ENCODE data around the gene TGFBRAP1.
"Not testable (repeated sequence)": the region's sequence is repeated elsewhere in the genome, so short reads cannot be mapped to it uniquely, and the experiment has no call there.

The TGFBRAP1 gene

DNA sequence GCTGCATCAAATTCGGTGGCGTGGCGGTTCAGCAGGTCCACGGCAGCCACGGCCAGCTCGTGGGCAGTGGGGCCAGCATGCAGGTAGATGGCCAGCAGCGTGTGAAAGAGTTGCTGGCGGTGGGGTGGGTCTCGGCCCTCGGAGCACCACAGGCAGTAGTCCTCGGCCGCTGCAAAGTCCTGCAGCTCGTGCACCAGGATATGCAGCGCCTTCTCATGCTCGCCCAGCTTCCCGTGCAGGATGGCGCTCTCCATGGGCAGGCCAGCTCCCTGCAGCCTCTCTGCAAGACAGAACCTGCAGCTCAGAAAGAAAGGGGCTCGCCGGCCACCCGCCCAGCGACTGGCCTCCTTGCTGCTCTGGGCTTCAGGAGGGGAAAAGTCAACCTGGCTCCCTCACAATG is 60.1 kb downstream of the TGFBRAP1 start:
- no peak for DNase-seq (ENCODE audit: low read depth)

DNA sequence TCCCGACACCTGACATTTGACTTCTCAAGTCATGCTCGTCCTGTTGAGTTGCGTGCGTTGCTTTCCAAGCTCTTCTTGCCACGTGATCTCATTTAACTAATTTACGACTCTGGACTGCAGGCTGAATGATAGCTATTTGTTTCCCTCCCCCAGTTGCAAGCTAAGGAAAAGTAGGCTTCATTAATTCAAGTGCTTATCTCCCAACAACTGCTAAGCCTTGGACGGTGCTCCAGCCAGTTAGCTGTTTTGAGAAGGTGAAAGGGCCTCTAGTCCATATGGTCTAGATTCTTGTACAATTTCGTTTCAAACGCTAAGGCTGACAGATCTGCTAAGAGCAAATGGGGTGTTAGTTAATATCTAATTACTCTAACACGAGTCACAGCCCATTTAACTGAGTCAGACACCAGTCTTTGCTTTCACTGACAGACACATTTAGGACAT is 66.9 kb downstream of the TGFBRAP1 start:
- DNase-seq (ENCODE audit: low read depth), result no peak

DNA sequence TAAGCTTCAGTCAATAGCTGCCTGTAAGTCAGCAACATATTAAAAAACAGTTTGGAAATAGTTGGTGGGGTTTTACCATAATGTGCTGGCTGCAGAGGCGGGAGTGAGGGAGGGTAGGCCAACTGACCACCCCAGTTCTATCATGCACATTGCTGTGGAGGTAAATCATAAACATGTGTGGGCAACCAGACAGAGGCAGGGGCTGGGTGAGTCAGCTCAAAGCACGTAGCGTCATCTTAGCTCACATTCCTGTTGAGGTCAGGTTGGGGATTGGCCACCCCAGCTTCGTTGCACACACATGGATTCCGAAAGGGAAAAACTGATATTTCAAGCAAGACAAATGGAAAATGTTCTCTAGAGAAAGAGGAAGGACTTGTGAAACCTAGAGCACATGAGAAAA is 68.5 kb downstream of the TGFBRAP1 start:
- peak; percentile 83 for DNase-seq (ENCODE audit: low read depth)

DNA sequence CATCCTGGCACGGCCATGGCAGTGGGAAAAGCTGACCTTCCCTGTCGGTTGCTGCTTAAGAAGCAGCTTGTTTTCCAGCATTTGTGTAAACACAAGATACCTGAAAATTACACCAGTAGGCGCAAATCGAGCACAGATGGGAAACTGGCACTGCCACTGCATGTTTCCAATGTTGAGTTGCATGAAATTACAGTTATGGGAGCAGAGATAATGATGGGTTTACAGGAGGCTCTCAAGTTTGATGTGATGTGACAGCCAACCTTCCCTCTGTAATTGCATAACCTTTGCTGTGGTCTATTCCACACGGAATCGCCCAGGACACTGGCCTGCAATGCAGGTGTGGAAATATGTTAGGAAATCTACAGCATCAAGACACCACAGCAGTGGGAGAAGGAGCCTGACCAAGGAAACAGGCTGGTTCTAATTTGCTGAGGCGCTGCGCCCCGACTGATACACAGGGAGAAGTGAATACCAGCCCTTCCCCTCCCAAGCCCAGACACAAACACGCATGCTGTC is 70.6 kb downstream of the TGFBRAP1 start:
- no peak for DNase-seq (ENCODE audit: low read depth)

DNA sequence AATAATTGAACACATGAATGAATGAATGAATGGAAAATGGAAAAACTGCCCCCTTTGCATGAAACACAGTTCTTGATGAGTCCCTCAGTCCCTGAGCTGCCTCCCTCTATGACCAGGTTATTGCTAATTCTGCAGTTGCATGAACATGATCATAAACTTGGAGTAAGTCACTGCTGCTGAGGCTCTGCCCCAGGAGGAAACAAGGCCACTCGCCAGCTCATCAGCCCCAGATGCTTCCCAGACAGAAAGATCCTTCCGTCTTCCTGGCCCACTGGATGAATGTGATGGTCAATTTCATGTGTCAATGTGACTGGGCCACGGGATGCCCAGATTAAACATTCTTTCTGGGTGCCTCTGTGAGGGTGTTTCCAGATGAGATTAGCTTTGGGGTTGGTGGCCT is 71.6 kb downstream of the TGFBRAP1 start:
- DNase-seq (ENCODE audit: low read depth), result peak; percentile 37

DNA sequence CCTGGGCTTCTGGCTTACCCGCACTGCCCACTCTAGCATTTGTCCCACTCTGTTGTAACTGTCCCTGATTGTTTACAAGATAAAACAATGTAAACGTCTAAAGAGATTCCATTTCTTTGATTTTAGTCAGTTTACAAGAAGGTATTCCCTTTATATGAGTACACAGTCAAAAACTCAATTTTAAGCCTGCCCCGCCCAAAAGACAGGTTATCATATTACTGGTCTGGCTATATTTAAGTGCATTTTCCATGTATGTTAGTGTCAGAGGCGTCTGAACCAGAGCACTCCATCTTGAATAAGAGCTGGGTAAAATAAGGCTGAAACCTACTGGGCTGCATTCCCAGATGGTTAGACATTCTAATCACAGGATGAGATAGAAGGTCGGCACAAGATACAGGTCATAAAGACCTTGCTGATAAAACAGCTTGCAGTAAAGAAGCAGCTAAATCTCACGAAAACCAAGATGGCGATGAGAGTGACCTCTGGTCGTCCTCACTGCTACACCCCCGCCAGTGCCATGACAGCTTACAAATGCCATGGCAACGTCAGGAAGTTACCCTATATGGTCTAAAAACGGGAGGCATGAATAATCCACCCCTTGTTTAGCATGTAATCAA is 73.0 kb downstream of the TGFBRAP1 start:
- DNase-seq (ENCODE audit: low read depth), result no peak

DNA sequence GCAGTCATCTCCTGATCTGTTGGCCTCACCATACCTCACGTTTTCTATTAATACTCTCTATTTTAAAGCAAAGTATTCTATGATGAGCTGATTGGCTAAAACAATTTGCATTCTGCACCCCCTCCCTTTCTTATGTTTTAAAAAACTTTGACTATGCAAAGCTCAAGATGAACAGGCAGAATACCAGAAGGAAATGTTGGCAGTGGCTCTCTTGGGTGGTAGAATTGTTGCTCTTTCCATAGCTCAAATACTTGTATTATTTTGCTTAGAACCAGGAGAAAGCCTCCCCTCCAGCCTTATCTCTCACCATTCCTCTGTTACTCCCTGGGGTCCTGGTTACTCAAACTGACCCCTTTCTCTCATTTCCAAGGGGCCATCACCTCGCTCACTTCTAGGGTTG is 73.6 kb downstream of the TGFBRAP1 start:
- no peak for DNase-seq (ENCODE audit: low read depth)

DNA sequence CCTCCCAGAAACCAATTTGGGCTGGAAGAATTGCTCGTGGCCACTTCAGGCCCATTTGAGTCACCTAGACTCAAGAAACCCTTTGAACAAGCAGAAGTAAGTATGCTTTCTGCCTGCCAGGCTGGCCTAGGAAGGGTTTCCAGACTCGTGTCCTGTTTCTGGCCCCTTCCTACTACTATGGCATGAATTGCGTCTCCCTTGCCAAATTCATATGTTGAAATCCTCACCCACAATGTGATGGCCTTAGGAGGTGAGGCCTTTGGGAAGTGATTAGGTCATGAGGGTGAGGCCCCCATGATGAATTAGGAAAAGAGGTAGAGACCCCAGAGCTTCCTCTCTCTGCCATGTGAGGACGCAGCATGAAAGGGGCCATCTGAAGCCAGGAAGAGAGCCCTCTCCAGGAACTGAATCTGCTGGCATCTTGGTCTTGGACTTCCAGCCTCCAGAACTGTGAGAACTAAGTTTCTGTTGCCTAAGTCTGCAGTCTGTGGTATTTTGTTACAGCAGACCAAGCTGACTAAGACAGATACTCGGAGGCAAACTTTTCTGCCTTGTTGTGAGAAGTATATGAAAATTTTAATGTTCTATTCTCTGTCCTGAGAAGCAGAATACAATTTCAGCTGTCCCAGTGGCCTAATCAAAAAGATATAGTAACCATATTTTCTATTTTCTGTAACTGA is 74.9 kb downstream of the TGFBRAP1 start:
- no peak for DNase-seq (ENCODE audit: low read depth)

DNA sequence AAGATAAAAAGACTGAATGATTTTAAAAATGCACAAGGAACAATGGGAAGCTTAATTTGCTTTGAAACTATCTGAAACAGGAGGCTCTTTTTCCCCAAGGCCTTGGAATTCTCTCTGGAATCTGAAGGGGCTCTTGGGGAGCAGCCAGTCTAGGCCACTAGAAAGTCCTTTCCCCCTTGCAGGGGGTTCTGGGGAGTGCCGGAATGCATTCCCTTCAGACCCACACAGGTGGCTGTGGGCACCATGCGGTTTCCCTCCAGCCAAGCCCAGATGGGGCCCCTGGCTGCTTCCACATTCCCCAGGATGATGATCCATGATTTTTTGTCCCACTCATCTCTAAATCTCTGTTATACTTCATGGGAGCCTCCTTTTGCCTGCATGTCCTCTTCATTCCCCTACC is 77.3 kb downstream of the TGFBRAP1 start:
- DNase-seq (ENCODE audit: low read depth), result no peak

DNA sequence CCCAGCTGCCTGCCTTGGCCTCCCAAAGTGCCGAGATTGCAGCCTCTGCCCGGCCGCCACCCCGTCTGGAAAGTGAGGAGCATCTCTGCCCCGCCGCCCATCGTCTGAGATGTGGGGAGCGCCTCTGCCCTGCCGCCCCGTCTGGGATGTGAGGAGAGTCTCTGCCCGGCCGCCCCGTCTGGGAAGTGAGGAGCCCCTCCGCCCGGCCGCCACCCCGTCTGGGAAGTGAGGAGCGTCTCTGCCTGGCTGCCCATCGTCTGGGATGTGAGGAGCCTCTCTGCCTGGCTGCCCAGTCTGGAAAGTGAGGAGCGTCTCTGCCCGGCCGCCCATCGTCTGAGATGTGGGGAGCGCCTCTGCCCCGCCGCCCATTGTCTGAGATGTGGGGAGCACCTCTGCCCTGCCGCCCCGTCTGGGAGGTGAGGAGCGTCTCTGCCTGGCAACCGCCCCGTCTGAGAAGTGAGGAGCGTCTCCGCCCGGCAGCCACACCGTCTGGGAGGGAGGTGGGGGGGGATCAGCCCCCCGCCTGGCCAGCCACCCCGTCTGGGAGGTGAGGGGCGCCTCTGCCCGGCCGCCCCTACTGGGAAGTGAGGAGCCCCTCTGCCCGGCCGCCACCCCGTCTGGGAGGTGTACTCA is 78.4 kb downstream of the TGFBRAP1 start:
- DNase-seq (ENCODE audit: low read depth), result not testable (repeated sequence)

DNA sequence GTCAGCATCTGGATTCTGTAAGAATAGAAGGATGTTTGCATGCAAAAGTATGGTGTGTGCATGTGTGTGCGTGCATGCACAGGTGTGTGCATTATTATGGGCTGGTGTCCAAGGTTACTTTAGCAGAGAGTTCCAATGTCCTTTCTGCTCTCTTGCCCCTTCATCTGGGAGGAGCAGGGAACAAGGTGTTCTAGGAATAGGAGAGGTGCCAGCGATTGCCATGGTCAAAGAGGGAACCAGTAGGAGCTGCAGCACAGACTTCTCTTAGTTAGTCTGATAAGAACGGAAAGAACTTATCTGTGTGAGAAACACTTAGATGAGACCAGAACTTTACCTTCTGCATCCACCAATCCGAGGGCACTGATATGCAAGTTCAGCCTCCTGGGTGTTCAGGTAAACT is 79.6 kb downstream of the TGFBRAP1 start:
- DNase-seq (ENCODE audit: low read depth), result no peak

DNA sequence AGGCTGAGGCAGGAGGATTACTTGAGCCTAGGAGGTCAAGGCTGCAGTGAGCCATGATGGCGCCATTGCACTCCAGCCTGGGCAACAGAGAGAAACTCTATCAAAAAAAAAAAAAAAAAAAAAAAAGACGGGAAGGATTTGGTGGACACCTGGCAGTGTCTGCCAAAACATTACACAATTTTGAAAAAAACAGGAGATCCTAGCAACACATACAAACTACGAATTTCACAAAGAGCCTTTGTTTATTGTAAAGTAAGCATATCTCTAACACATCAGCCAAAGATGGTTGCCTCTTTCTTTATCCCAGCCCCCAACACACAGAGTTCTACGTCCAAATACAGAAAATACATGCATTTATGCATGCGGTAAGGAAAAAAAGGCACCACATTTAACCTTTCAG is 80.4 kb downstream of the TGFBRAP1 start:
- DNase-seq (ENCODE audit: low read depth), result no peak

DNA sequence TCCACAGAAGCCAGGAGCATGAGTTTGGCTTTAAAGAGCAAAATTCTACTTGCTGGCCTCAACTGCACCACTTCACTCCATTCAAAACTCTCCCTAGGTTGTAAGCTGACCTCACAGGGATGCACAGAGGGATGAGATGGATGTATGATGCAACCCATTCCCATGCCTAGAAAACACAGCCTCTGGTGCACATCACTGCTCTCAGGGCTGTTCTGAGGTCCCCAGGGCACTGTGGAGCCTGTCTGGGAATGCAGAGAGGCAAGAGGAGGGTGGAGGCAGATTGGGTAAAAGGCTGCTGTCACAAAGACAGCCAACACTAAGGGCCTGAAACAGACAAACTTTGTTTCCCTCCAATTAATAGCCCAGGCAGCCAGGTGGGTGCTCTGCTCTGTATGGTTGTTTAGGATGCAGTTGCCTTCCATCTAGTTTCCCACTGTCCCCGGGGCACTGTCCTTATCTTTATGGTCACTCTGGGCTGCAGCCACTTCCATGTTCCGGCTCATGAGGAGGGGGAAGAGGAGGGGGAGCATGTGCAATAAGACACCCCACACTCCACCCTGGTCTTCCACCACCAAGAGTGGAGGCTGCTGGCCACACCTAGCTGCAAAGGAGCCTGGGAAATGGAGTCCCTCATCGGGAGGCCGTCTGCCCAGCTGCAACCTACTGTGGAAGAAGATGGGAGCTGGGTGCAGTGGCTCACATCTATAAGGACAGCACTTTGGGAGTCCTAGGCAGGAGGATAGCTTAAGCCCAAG is 81.0 kb downstream of the TGFBRAP1 start:
- no peak for DNase-seq (ENCODE audit: low read depth)

DNA sequence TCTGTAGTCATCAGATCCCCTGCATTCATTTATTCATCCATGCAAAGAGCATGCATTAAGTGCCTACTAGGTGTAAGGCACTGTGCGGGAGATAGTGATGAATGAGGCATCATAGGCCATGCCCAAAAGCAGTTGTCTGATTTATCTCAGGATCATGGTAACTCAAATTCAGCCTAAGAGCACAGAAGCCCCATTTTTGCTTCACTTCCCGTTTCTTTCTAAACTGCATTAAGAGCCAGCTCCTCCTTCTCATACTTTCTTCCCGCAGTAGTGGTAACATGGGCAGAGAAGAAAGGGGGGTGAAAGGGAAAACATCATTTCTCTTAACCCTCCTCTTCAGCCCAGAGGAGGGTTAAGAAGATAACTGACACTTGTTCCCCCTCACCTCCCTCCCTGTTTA is 85.1 kb downstream of the TGFBRAP1 start:
- DNase-seq (ENCODE audit: low read depth), result no peak

DNA sequence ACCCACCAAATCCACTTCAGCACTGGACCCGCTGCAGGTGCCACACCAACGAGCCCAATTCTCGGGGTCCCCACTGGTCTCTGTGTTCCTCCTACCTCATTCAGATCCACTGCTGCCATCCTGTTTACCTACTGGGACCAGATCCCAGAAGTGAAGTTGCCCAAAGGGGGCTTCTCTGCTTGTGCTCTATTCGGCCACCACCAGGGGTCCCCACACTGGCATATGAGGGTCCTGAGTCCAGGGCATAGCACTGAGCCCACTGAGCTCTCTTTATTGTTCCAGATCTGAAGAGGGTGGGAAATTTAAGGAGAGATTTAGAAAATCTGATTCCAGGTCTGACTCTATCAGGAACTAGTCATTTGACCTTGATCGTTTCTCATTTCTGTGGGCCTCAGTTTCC is 85.6 kb downstream of the TGFBRAP1 start:
- no peak for DNase-seq (ENCODE audit: low read depth)

DNA sequence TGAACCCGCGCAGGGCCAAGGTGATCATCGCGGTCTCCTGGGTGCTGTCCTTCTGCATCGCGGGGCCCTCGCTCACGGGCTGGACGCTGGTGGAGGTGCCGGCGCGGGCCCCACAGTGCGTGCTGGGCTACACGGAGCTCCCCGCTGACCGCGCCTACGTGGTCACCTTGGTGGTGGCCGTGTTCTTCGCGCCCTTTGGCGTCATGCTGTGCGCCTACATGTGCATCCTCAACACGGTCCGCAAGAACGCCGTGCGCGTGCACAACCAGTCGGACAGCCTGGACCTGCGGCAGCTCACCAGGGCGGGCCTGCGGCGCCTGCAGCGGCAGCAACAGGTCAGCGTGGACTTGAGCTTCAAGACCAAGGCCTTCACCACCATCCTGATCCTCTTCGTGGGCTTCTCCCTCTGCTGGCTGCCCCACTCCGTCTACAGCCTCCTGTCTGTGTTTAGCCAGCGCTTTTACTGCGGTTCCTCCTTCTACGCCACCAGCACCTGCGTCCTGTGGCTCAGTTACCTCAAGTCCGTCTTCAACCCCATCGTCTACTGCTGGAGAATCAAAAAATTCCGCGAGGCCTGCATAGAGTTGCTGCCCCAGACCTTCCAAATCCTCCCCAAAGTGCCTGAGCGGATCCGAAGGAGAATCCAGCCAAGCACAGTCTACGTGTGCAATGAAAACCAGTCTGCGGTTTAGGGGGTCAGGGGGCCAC is 87.1 kb downstream of the TGFBRAP1 start:
- DNase-seq (ENCODE audit: low read depth), result no peak

DNA sequence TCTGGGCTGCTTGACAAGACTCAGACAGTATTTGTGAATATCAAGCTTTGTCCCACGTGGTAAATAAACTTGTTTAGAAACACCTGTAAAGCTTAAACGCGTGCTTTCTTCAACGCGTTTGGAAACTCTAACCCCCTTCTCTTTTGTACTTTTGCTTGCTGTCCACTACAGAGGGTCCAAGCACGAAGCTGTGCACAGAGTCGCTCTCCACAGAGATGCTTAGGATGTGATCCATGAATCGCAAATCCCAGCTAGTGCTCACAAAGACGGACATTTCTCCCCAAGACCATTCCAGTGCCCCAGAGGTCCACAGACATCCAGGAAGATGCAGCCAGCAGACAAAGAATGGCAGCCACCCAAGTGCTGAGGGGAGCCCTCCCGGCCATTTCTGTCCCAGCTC is 88.1 kb downstream of the TGFBRAP1 start, which contains the start of gene GPR45:
Gene GPR45, plus strand, starts transcription at position 301 of the 400 bp plus-strand sequence. CDS start 116 bp downstream, outside the sequence.
- DNase-seq (ENCODE audit: low read depth), result no peak

DNA sequence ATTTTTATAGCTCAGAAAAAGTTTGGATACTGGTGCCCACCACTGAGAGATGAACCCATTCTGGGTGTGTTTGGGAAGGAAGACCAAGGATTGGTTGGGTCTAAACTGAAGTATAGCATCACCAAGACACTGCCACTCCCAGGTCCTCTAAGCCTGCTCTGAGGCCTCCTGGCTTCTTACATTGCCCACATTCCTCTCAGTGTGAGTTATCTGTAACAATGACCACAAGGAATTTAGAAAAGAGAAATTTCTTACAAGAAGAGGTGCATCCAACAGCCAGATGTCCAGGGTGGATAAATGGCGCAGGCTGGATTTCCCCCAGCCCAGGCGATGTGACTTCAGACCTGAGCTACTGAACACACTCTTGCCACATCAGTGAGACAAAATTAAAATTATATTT is 89.6 kb downstream of the TGFBRAP1 start:
- DNase-seq (ENCODE audit: low read depth), result peak; percentile 87

DNA sequence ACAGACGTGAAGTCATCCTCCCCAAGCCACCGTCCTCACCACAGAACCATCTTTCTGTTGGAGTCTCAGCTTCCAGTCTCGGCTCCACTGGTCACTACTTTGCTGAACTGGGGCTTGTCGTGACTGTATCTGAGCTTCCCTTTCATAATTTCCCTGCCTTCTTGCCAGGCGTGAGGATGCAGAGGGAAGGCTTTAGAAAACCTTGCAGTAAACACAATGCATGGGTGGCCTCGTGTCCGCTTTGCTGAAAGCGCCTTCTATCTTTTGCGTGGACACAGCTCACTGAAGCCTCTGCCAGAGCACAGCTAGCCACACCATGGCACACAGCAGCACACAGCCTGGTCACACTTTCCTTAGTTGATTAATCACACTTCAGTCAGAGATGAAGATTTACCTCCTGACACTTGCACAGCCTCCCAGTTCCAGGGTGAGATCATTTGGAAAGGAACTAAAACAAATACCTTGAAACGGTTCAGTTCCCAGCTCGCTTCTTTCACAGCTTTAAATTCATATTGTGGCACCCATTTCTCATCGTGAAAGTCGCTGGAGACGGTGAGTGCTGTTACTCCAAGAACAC is 90.8 kb downstream of the TGFBRAP1 start:
- no peak for DNase-seq (ENCODE audit: low read depth)

DNA sequence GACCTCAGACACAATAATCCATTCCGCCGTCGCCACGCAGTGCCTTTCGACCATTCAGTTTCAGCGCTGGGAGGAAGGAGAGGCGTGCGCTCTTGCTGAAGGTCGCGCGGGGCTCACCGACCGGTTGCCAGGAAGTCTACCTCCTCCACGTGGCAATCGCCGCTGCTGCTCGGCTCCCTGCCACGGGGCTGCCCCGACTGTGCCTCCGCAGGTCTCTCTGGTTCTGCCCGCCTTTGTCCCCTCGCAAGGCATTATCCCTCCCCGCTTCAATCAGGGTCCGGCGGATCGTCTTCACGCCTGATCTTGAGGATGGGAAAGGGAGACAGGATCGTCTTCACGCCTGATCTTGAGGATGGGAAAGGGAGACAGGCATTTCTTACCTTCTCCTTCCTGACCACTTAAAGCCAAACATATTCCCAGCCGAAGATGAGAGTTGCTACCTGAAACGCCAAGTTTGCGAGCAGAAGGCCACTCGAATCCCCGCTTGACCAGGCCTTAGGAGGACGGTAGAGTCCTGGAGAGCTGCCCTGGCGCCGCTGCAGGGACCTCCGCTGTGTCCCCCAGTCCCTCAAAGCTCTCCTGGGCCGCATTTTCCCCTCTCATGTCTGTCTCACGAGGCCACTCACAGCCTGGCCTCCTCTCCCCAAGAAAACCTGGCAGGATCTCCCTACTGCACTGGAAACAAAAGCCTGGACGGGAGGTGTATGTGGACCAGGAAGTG is 92.3 kb downstream of the TGFBRAP1 start:
- DNase-seq (ENCODE audit: low read depth), result no peak

DNA sequence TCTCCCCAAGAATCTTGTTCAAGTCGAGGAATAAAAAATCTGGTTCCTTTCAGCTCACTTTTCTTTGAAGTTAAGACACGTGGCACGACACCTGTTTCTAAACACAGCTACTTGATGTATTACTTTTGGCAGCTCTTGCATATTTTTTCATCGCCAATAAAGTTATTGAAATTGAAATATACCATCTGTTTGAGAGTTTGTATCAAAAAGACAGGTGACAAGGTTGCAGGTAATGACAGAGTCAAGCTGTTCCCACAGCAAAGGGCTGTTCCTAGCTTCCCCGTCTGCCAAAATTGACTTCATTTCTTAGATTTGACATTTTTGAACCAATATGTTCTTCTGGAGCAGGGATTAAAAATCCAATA is 93.5 kb downstream of the TGFBRAP1 start:
- no peak for DNase-seq (ENCODE audit: low read depth)
